NCI-H82 (cell line): ENCODE results near the gene RNF217.

Experiments
- DNase-seq: peaks from one replicate; lab custom pipeline; 2025; lab: John Stamatoyannopoulos, UW

The RNF217 gene

GRCh38 chr6:125099211-125100073, 137.2 kb downstream of the RNF217 start:
- peak; percentile 63 for DNase-seq

DNA sequence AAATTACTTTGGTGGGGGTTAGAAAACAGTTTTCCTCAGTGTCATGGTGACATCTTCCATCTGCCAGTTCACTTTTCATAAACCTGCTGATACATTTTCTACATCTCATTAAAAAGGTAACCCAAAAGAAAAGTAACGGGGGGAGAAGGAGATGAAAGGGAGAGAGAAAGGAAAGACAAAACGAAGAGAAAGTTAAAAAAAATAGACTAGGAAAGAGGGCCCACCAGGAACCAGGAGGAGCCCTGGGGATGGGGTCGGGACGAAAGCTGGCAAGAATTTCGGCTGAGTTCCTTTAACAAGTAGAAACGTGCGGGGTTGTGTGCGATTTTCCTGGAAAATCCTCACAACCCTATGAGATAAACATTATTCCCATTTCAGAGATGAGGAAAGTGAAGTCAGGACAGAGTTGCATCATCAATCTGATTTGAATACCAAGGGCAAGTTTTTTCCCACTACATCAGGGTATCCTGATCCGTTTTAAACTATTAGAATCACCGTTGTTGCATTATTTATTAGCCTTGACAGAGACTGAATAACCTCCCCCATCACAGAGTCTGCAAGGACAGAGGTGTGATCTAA, 137.9 kb downstream of the RNF217 start:
- DNase-seq, result no peak

DNA sequence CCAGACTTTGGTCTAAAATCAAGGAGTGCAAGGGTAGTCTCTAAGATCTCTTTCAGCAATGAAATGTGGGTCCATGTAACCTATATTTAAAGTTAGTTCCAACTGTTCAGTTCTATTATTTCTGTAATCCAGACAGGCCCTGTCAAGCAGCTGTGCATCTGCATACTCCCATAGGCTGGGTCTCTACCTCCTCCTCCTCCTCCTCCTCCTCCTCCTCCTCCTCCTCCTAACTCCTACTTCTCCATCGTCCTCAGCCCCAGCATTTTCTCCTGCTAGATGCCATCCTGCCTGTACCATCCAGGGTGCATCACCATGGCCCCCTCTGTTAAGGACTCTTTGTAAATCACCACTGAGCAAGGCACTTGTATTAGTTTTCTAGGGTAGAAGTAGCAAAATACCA, 138.9 kb downstream of the RNF217 start:
- DNase-seq, result no peak

DNA sequence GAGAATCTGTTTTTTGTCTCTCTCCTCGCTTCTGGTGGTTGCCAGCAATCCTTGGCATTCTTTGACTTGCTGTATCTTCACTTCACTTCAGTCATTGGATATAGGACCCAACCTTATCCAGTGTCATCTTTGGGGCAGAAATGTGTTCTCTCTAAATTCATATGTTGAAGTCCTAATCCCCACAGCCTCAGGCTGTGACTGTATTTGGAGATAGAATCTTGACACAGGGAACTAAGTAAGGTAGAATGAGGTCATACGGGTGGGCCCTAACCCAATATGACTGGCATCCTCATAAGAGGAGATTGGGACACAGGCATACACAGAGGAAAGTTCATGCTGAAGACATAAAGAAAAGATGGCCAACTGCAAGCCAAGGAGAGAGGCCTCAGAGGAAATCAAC, 139.4 kb downstream of the RNF217 start:
- DNase-seq, result no peak

- DNase-seq, result no peak
Observed at GRCh38 chr6:125102411-125102810, 140.2 kb downstream of the RNF217 start.

DNA sequence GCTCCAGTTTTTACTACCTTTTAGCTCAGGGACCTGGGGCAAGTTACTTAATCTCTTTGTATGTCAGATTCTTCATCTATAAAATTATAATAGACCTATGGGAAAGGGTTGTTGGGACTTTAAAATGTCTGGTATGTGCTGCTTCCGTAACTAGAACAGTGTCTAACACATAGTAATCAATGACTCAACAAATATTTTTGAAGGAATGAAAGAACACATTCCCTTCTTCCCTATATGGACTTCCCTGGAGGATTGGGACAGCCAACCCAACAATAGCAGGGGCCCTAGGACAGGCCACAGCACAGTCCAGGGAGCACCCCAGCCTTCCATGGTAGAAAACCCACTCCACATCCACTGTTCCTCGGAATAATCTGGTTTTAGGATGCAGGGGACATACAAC, 140.7 kb downstream of the RNF217 start:
- DNase-seq, result no peak

DNA sequence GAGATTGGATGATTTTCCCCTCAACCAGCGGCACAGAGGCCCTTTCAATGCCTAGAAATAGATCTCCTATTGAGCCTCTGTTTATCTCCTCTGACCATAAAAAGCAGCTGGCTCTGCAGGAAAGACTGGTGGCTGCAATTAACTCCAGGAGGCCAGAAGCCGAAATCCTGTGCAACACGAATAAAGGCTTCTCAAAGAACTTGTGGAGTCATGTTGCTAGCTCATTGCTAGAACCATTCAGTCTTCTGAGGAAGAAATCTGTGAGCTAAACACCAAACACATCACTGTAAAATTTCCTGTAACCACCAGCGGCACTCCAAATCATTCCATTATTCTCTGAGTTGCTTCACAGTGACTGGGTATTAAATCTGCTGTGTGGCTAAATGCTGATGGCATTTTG, 142.2 kb downstream of the RNF217 start:
- peak; percentile 65 for DNase-seq

- no peak for DNase-seq
Observed at GRCh38 chr6:125107048-125107447, 144.8 kb downstream of the RNF217 start.

- no peak for DNase-seq
Observed at GRCh38 chr6:125107896-125108295, 145.7 kb downstream of the RNF217 start.

DNA sequence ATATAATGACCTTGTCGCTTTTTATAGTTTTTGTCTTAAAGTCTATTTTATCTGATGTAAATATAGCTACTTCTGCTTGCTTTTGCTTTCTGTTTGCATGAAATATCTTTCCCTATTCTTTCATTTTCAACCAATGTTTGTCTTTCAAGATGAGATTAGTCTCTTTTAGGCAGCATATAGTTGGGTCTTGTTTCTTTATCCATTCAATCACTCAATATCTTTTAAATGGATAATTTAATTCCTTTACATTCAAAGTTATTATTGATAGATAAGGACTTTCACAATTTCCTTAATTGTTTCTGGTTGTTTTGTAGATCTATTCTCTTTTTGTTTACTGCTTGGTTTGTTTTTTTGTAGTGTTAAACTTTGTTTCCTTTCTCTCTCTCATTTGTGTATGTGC, 147.8 kb downstream of the RNF217 start:
- DNase-seq, result no peak

DNA sequence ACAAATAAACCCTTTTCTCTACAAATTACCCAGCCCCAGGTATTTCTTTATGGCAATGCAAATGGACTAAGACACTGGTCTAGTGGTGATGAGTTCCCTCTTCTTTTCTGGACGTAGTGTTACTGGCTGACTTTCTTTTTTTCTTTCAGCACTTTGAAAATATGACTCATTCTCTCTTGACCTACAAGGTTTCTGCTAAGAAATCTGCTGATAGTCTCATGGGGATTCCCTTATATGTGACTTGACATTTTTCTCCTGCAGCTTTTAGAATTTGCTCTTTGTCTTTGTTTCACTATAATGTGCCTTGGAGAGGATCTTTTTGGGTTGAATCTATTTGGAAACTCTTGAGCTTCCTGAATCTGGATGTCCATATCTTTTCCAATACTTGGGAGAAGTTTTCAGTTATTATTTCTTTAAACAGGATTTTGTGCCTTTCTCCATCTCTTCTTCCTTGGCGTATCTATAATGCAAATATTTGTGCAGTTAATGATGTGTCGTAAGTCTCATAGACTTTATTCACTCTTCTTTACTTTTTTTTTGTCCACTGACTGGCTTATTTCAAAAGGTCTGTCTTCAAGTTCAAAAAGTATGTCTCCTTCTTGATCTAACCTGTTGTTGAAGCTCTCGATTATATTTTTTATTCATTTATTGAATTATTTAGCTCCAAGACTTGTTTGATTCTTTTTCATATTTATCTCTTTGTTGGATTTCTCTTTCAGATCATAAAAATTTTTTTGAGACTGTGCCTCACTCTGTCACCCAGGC, 149.2 kb downstream of the RNF217 start:
- no peak for DNase-seq

DNA sequence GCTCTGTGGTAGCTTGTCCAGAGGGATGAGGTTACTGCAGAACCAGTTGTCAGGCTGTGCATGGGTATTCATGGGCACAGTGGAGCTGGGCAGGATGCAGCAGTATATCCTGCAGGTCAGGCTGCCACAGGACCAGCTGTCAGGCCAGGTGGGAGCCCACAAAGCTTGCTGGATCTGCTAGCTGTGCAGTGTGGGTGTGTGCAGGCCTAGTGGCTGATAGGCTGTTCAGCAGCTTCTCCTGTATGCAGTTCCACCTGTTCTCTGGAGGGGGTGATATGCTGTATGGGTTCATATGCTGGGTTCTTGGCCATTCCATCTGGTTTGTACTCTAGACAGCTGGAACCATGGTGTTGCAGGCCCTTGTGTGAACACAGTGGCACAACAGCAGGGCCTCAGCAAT, 150.7 kb downstream of the RNF217 start:
- DNase-seq, result peak; percentile 17

DNA sequence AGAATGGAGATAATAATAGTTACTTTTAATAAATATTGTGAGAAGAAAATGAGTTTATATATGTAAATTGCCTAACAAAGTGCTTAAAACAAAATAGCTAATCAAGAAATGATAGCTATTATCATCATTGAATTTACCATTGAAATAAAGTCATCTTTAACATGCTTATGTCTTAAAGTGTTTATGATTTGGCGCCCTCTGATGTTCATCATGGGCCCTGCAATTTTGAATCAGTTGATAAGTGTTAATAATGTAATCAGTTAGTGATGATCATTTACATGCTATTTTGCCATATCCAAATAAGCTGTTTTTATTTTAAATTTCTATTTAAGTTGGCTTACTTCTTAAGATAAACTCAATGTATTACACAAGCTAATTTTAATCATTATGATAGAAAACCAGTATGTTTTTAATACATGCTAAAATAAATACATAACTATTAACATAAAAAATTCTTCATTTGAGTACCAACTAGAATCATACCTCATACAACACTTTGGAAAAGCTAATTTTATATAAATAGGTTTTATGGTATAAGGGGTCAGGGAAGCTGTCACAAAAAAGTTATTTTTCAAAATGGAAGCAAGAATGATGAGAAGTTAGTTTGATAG, 152.1 kb downstream of the RNF217 start:
- peak; percentile 83 for DNase-seq

GRCh38 chr6:125116170-125116569, 153.9 kb downstream of the RNF217 start:
- DNase-seq, result no peak

DNA sequence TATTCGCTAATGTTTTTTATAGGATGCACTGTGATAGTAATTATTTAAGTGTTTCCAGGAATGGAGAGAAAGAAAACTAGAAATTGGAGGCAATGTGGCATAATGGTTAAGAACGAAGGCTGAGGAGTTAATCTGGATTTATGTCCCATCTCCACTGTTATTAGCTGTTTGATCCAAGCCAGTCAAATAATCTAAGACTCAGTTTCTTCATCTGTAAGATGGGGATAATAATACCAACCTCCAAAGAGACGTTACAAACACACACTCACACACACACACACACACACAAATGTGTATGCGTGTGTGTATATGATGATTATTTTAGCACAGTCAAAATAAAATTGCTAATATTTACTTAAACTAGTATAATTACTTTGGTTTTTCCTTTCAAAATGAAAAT, 154.5 kb downstream of the RNF217 start:
- no peak for DNase-seq

- DNase-seq, result no peak
Observed at GRCh38 chr6:125117818-125118217, 155.6 kb downstream of the RNF217 start.

DNA sequence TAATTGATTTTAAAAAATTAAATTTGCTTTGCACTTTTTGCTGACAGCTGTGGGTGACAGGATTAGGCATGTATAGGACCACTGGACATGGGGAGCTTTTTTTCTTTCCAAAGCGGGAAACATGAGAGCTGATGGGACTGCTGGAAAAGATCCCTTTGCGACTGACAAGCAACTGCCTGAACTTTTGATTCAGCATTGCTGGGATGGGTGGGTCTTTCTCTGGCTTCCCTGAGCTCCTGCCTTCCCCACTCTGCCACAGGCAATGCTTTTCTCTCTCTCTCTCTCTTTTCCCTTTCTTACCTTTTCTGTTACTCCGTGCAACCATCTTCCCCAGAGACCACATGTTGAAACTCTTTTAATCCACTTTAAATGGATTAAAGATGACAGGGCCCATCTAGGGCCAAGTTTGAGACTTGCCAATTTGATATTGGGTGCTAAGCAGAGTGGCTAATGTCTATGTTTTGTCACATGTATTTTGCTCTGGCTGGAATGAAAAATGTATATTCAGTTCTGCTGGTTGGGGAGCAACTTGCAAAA, 157.9 kb downstream of the RNF217 start:
- DNase-seq, result peak; percentile 87

GRCh38 chr6:125121894-125122293, 159.7 kb downstream of the RNF217 start:
- DNase-seq, result no peak

DNA sequence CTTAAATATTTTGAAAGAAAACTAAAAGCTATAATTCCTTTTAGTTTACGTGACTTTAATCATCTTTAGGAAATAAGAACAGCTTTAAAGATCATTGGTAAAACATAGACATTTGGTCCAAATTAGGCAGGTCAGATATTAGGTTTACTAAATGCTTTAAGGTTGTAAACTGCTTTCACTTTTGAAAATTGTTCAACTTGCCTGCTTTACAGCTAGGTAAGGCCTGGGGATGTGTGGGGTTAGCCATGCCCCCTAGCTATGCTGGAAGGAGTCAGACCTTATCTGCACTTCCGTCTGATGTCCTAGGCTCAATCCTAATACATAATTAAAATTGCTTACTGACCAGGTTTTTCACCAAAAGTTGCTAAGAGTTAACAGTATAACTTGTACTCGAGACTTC, 160.8 kb downstream of the RNF217 start:
- peak; percentile 79 for DNase-seq

DNA sequence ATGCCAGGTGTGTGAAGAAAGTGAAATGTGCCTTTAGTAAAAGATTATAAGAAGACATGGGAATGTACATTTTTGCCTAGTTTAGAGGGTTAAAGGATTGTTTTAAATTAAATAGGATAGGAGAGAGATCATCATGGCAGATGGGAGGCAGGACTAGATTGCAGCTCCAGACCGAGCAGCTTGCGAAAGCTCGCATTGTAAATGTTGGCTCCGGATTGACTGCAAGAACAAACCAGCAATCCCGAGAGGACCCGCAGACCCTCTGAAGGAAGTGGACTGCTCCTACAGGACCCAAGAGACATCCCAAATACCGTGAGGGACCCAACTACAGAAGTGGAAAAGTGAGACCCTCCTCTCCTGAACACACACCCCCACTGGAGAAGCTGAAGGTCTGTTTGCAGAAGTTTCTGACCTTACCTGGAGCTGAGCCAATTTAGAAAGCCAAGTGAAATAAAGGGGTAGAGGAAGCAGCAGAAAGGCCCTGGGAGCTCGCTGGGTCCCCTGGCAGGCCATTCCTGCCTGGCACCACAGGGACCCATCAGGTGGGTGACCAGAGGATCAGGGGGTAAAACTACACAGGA, 161.3 kb downstream of the RNF217 start:
- peak; percentile 86 for DNase-seq

DNA sequence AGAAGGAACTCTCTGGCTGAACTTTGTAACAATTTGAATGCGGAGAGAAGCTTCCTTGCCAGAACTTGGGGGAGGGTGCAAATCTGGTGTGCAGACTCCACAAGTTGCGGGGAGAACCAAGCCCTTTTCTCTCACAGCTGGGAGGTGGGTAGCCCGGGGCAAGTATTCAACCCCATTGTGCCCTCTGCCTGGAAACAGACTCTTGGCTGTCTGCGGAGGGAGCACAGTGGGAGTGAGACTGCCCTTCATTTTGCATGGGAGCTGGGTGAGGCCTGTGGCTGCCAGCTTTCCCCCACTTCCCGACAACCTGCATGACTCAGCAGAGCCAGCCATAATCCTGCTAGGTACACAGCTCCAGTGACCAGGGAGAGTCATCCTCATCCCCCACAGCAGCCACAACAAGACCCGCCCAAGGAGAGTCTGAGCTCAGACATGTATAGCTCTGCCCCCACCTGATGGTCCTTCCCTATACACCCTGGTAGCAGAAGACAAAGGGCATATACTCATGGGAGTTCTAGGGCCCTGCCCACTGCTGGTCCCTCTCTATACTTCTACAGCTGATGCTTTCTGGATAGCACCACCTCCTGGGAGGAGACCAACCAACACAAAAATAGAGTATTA, 161.9 kb downstream of the RNF217 start:
- peak; percentile 73 for DNase-seq
